ENCODE results near the gene TUBB2A. TPM values are rescaled to one million over a fixed set of nuclear protein-coding genes. Genes with fewer than 3 reads are reported as not detected.
"Not testable (repeated sequence)": the region's sequence is repeated elsewhere in the genome, so short reads cannot be mapped to it uniquely, and the experiment has no call there.

The TUBB2A gene
- total RNA-seq, 2 experiments from 2014 or later: 1.7 to 1.8 TPM

- H3K9me3 Mint-ChIP-seq (ENCODE audit: low read depth): no peaks in the 10 kb centered on the region
- DNase-seq: no peak
- ChIA-PET POLR2A (interaction anchor here (0.6 kb wide), 1 partner anchor 27 kb away, joined by 3 read pairs; no protein-coding TSS in a partner anchor), CTCF (interaction anchor here (0.9 to 1.3 kb wide), 6 partner anchors 15 to 459 kb away, joined by 3 to 6 read pairs (median 4); no protein-coding TSS in a partner anchor)
- intact Hi-C loops (cut with DNase I, micrococcal nuclease): no loop called here
- no peak for ATAC-seq
- H3K4me1 Mint-ChIP-seq: peaks cover 17% of the 10 kb centered on the region
- no peak overlapping the region for H3K4me3 Mint-ChIP-seq
- no peaks in the 10 kb centered on the region for H3K36me3 Mint-ChIP-seq (ENCODE audit: low read depth)
- H3K27me3 Mint-ChIP-seq: peaks cover 21% of the 10 kb centered on the region
- no peak overlapping the region for H3K27ac Mint-ChIP-seq
These were observed 8.5 kb upstream of the TUBB2A start for GRCh38 chr6:3165631-3166534.

- DNase-seq (no peak), ATAC-seq (no peak)
- Mint-ChIP-seq H3K27me3 (peaks cover 26% of the 10 kb centered on the region), H3K27ac (no peak overlapping the region), H3K4me1 (peaks cover 27% of the 10 kb centered on the region), H3K9me3 (ENCODE audit: low read depth) (no peaks in the 10 kb centered on the region), H3K36me3 (ENCODE audit: low read depth) (no peaks in the 10 kb centered on the region), H3K4me3 (no peak overlapping the region)
- intact Hi-C loops (cut with DNase I, micrococcal nuclease): no loop called here
- ChIA-PET CTCF (interaction anchor here (0.7 to 1.0 kb wide), 2 partner anchors 69 to 611 kb away, joined by 3 read pairs; no protein-coding TSS in a partner anchor), POLR2A (no interaction called here)
These were observed 7.0 kb upstream of the TUBB2A start for GRCh38 chr6:3164388-3164787.

- DNase-seq (no peak), ATAC-seq (no peak)
- Mint-ChIP-seq H3K9me3 (ENCODE audit: low read depth) (no peaks in the 10 kb centered on the region), H3K4me3 (peak overlapping the region; percentile 66), H3K27ac (no peak overlapping the region), H3K36me3 (ENCODE audit: low read depth) (no peaks in the 10 kb centered on the region), H3K27me3 (peaks cover 27% of the 10 kb centered on the region), H3K4me1 (peaks cover 28% of the 10 kb centered on the region)
- CTCF ChIA-PET: interaction anchor here (1.0 to 1.3 kb wide), 2 partner anchors 12 to 68 kb away, joined by 3 read pairs; no protein-coding TSS in a partner anchor
- intact Hi-C loops (cut with DNase I, micrococcal nuclease): loop anchor here (1.0 to 2.0 kb wide), 3 partner anchors 44 to 95 kb away; partner anchors contain the start of genes BPHL (in 1 of the 2) and PSMG4 (in 1 of the 2)
- POLR2A ChIA-PET: no interaction called here
These were observed 5.9 kb upstream of the TUBB2A start for GRCh38 chr6:3163248-3163594.

- peak; percentile 84 for ATAC-seq
- H3K4me1 Mint-ChIP-seq: peaks cover 30% of the 10 kb centered on the region
- ChIA-PET CTCF (interaction anchor here (0.6 to 1.3 kb wide), 5 partner anchors 11 to 247 kb away, joined by 3 read pairs; no protein-coding TSS in a partner anchor), POLR2A (interaction anchor here (0.6 kb wide), 1 partner anchor 915 kb away, joined by 3 read pairs; no protein-coding TSS in a partner anchor)
- H3K27ac Mint-ChIP-seq: peak overlapping the region; percentile 47
- peak; percentile 74 for DNase-seq
- H3K36me3 Mint-ChIP-seq (ENCODE audit: low read depth): no peaks in the 10 kb centered on the region
- no peaks in the 10 kb centered on the region for H3K9me3 Mint-ChIP-seq (ENCODE audit: low read depth)
- H3K27me3 Mint-ChIP-seq: peaks cover 28% of the 10 kb centered on the region
- H3K4me3 Mint-ChIP-seq: peak overlapping the region; percentile 66
- intact Hi-C loops (cut with DNase I, micrococcal nuclease): loop anchor here (1.0 to 2.0 kb wide), 4 partner anchors 44 to 96 kb away; partner anchors contain the start of genes BPHL (in 1 of the 2), PSMG4 (in 1 of the 2) and TUBB2B (in 1 of the 2)
These were observed 5.4 kb upstream of the TUBB2A start for GRCh38 chr6:3162565-3163247.

GRCh38 chr6:3162067-3162497 is 4.7 kb upstream of the TUBB2A start:
- Mint-ChIP-seq H3K27me3 (peaks cover 25% of the 10 kb centered on the region), H3K4me1 (peaks cover 30% of the 10 kb centered on the region), H3K9me3 (ENCODE audit: low read depth) (no peaks in the 10 kb centered on the region), H3K27ac (no peak overlapping the region), H3K4me3 (no peak overlapping the region), H3K36me3 (ENCODE audit: low read depth) (no peaks in the 10 kb centered on the region)
- intact Hi-C loops (cut with DNase I, micrococcal nuclease): loop anchor here (1.0 to 2.0 kb wide), 3 partner anchors 43 to 65 kb away; partner anchors contain the start of genes BPHL (in 1 of the 2) and TUBB2B (in 1 of the 2)
- ChIA-PET CTCF (interaction anchor here (0.6 to 1.3 kb wide), 4 partner anchors 43 to 246 kb away, joined by 3 read pairs; no protein-coding TSS in a partner anchor), POLR2A (no interaction called here)
- ATAC-seq (peak; percentile 23), DNase-seq (no peak)

- ChIA-PET CTCF (interaction anchor here (1.0 kb wide), 1 partner anchor 91 kb away, joined by 3 read pairs; no protein-coding TSS in a partner anchor), POLR2A (no interaction called here)
- DNase-seq (peak; percentile 63), ATAC-seq (peak; percentile 40)
- Mint-ChIP-seq H3K4me1 (peaks cover 35% of the 10 kb centered on the region), H3K9me3 (ENCODE audit: low read depth) (no peaks in the 10 kb centered on the region), H3K27me3 (peaks cover 27% of the 10 kb centered on the region), H3K27ac (no peak overlapping the region), H3K36me3 (ENCODE audit: low read depth) (no peaks in the 10 kb centered on the region), H3K4me3 (peak overlapping the region; percentile 6)
- intact Hi-C loops (cut with DNase I, micrococcal nuclease): loop anchor here in 1 of 2 experiments (5.0 kb wide), 1 partner anchor 97 kb away; the partner anchor contains the start of gene PSMG4
These were observed 2.7 kb upstream of the TUBB2A start for GRCh38 chr6:3159805-3160781.

GRCh38 chr6:3156184-3157130 is 887 bp downstream of the TUBB2A start:
- not testable (repeated sequence) for H3K9me3 Mint-ChIP-seq (ENCODE audit: low read depth); H3K36me3 Mint-ChIP-seq (ENCODE audit: low read depth)
- Mint-ChIP-seq H3K27me3 (peaks cover 16% of the 10 kb centered on the region), H3K4me1 (peaks cover 20% of the 10 kb centered on the region), H3K4me3 (peak overlapping the region; percentile 74), H3K27ac (peak overlapping the region; percentile 55)
- POLR2A ChIA-PET: interaction anchor here (0.7 kb wide), 1 partner anchor 54 kb away, joined by 3 read pairs; no protein-coding TSS in a partner anchor
- peak; percentile 25 for DNase-seq
- intact Hi-C loops (cut with DNase I, micrococcal nuclease): loop anchor here (1.0 to 5.0 kb wide), 8 partner anchors 24 to 157 kb away; partner anchors contain the start of genes PSMG4 (in 2 of the 2), BPHL (in 1 of the 2), NQO2 (in 1 of the 2) and RIPK1 (in 1 of the 2)
- ATAC-seq: peak; percentile 19
- CTCF ChIA-PET: interaction anchor here (0.6 kb wide), 1 partner anchor 87 kb away, joined by 4 read pairs; no protein-coding TSS in a partner anchor

- intact Hi-C loops (cut with DNase I, micrococcal nuclease): loop anchor here in 1 of 2 experiments (5.0 kb wide), 1 partner anchor 102 kb away; the partner anchor contains the start of gene PSMG4
- ATAC-seq; H3K27ac Mint-ChIP-seq; H3K9me3 Mint-ChIP-seq (ENCODE audit: low read depth); H3K36me3 Mint-ChIP-seq (ENCODE audit: low read depth); H3K4me3 Mint-ChIP-seq; CTCF ChIA-PET; DNase-seq: not testable (repeated sequence)
- Mint-ChIP-seq H3K27me3 (peaks cover 13% of the 10 kb centered on the region), H3K4me1 (peaks cover 15% of the 10 kb centered on the region)
- POLR2A ChIA-PET: interaction anchor here (0.6 kb wide), 1 partner anchor 299 kb away, joined by 4 read pairs; no protein-coding TSS in a partner anchor
These were observed 1.9 kb downstream of the TUBB2A start for GRCh38 chr6:3155416-3155815.

- intact Hi-C loops (cut with DNase I, micrococcal nuclease): no loop called here
- ATAC-seq (no peak), DNase-seq (no peak)
- H3K27me3 Mint-ChIP-seq: peaks cover 7% of the 10 kb centered on the region
- H3K4me1 Mint-ChIP-seq: peaks cover 4% of the 10 kb centered on the region
- POLR2A ChIA-PET: no interaction called here
- H3K36me3 Mint-ChIP-seq (ENCODE audit: low read depth): peaks cover 2% of the 10 kb centered on the region
- no peak overlapping the region for H3K27ac Mint-ChIP-seq
- no peak overlapping the region for H3K4me3 Mint-ChIP-seq
- H3K9me3 Mint-ChIP-seq (ENCODE audit: low read depth): no peaks in the 10 kb centered on the region
- CTCF ChIA-PET: no interaction called here
These were observed 4.7 kb downstream of the TUBB2A start for GRCh38 chr6:3152689-3153088.
